ENCODE results near the gene PDPR.
A peak's percentile ranks its signal among the peaks of the same experiment; 100 is the strongest.
"Not testable (repeated sequence)": the region's sequence is repeated elsewhere in the genome, so short reads cannot be mapped to it uniquely, and the experiment has no call there.

PDPR gene

GRCh38 chr16:70135796-70136195 is 21.7 kb downstream of the PDPR start:
- DNase-seq = not testable (repeated sequence)

- not testable (repeated sequence) for DNase-seq
These were observed 22.5 kb downstream of the PDPR start for GRCh38 chr16:70136595-70136994.

- DNase-seq = not testable (repeated sequence)
These were observed 28.6 kb downstream of the PDPR start for GRCh38 chr16:70142739-70143138.

GRCh38 chr16:70143231-70143895 is 29.2 kb downstream of the PDPR start:
- DNase-seq = not testable (repeated sequence)

- DNase-seq = not testable (repeated sequence)
These were observed 33.7 kb downstream of the PDPR start for GRCh38 chr16:70147853-70148252.

- not testable (repeated sequence) for DNase-seq
These were observed 34.3 kb downstream of the PDPR start for GRCh38 chr16:70148453-70148852.

- DNase-seq = not testable (repeated sequence)
These were observed 35.2 kb downstream of the PDPR start for GRCh38 chr16:70149296-70149695.

GRCh38 chr16:70151391-70151790 is 37.3 kb downstream of the PDPR start:
- no peak for DNase-seq

- DNase-seq = no peak
These were observed 37.9 kb downstream of the PDPR start for GRCh38 chr16:70151941-70152509.

GRCh38 chr16:70152578-70153302 is 38.6 kb downstream of the PDPR start:
- DNase-seq = no peak

GRCh38 chr16:70154736-70155135 is 40.6 kb downstream of the PDPR start:
- DNase-seq = not testable (repeated sequence)

GRCh38 chr16:70156207-70156978 is 42.3 kb downstream of the PDPR start:
- DNase-seq = no peak

- DNase-seq = no peak
These were observed 43.0 kb downstream of the PDPR start for GRCh38 chr16:70157105-70157476.

GRCh38 chr16:70157477-70158260 is 43.5 kb downstream of the PDPR start:
- DNase-seq = no peak

- DNase-seq = peak; percentile 74
These were observed 44.3 kb downstream of the PDPR start for GRCh38 chr16:70158261-70158939.

- no peak for DNase-seq
These were observed 45.5 kb downstream of the PDPR start for GRCh38 chr16:70159355-70160348.

- DNase-seq = no peak
These were observed 46.3 kb downstream of the PDPR start for GRCh38 chr16:70160388-70160787.

- DNase-seq = no peak
These were observed 46.7 kb downstream of the PDPR start for GRCh38 chr16:70160821-70161220.

- no peak for DNase-seq
These were observed 47.2 kb downstream of the PDPR start for GRCh38 chr16:70161350-70161749.

GRCh38 chr16:70162041-70162451 is 47.9 kb downstream of the PDPR start:
- no peak for DNase-seq

- DNase-seq = no peak
These were observed 49.5 kb downstream of the PDPR start for GRCh38 chr16:70163596-70163995.

All from islet precursor cell (in vitro differentiated cells).